ENCODE measurements around the gene SURF2.

SURF2 gene

GRCh38 chr9:133335924-133336811 lies 20.2 kb upstream of the SURF2 start, which contains the start of gene SURF6:
SURF6 (minus strand) TSS chr9:133336188; CDS start chr9:133336132, 56 bp downstream.
- peak; percentile 62 for DNase-seq (ENCODE audit: low read depth)

DNA sequence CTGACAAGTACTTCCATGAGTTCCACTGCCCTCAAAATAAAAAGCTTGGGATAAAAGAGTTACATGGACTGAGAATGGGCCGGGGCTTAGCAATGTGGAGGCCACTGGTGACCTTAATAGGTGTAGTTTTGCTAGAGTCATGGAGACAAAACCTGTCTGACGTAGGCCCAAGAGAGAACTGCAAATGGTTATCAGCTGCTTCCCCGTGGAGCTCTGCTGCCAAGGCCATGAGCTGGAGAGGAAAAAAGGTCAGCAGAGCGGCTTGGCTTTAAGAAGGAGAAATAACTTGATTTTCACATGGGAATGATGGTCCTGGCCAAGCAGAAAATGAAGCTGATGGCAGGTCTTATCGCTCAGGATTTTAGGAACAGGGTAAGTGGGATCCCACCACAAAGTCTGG lies 16.7 kb upstream of the SURF2 start:
- no peak for DNase-seq (ENCODE audit: low read depth)

DNA sequence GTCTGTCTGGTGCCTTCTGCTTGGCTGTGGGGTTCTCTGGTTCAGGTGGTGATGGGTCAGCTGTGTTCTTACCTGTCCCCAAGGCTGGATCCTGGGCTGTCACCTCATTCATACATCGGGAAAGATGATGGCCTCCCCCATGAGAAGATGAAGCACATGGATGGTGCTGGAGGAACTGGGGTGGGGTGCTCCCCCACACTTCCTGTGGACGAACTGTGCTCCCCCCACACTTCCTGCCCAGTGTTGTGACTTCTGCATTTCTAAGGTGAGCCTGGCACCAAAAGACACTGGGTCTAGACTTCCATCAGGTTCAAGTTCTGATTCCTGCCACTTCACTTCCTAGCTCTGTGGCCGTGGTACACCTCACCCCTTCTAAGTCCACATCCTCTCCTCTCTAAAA lies 16.1 kb upstream of the SURF2 start:
- DNase-seq (ENCODE audit: low read depth): no peak

DNA sequence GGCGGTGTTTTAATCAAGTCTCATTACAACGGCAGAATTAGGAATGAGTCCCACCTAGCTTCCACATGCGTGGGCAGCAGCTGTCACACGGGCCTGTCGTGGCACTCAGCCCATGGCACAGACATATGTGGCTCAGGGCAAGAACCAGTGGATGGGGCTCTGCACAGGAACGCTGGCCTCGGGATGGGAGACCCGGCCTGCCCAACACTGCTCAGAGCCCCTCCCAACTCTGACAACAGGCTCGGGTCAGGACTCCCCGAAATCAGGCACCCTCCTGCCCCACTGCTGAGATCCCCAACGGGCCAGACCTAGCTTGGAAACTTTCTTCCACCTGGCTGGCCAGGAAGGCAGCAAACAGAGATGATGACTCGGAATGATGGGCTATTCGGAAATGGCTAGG lies 15.4 kb upstream of the SURF2 start:
- DNase-seq (ENCODE audit: low read depth): no peak

DNA sequence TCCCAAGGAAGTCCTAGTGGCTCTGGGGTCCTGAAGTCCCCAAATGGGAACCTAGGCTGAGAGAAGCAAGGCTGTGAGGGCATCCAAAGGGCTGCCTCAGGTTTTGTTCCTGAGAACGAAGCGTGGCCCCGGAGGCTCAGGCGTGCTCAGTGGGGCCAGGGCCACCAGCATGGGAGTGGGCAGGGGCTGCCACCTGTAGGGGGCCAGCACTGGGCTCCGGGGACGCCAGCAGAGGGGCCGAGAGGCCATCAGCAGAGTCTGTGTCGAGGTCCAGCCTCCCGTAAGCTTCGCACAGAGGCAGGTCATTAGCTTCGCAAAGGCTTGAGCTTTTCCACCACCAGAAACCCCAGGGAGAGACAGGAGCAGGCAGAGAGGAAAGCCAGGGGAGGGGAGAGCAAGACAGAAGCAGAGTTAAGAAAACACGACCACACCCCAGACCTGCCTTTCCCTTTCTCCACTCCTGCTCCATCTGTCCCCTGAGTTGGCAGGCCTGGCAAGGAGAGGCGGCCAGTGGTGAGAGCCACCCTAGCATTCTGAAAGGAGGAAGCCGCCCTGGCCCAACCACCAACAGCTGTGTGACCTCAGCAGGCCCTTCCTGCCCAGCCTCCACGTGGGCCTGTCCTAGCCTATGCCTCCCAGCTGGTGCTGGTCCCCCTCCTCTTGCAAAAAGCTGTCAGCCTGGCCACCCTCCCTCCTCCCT lies 14.8 kb upstream of the SURF2 start:
- DNase-seq (ENCODE audit: low read depth): no peak

GRCh38 chr9:133342069-133342406 lies 14.3 kb upstream of the SURF2 start:
- no peak for DNase-seq (ENCODE audit: low read depth)

DNA sequence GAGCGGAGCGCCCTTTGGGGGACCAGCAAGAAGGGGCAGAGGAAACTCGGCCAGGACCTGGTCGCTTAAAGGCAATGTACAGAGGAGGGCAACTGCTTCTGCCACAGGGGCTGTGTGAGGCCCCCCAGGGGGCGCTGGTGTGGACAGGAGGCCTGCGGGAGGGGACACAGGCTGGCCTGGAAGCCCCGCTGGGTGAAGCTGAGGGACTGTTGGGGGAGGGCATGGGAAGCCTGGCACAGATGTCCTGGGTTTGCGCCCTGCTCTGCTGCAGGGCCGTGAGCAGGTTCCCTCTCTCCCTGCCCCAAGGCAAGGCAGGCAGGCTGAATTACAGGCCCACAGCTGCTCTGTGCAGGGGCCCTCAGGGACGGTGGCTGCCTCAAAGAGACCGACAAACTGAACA lies 13.8 kb upstream of the SURF2 start:
- DNase-seq (ENCODE audit: low read depth): no peak

GRCh38 chr9:133344071-133344470 lies 12.3 kb upstream of the SURF2 start:
- no peak for DNase-seq (ENCODE audit: low read depth)

DNA sequence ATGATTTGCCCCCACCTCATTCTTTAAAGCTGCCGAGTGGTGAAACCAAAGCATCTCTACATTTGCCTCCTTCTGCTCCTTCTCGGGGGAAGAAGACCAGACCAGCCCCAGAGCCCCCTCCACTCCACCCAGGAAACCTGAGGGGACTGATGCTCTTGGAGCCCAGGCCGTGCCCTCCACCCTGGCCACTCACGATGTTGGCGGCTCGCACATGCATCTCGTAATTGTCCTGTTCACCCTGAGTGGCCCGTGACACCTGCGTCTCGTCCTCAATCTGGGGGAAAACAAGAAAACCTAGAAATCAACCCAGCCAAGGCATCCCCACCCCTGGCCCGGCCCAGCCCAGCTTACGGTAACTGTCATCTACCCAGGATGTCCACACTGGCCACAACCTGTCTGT lies 11.4 kb upstream of the SURF2 start:
- no peak for DNase-seq (ENCODE audit: low read depth)

- DNase-seq (ENCODE audit: low read depth): no peak
Observed at GRCh38 chr9:133345596-133345995, 10.8 kb upstream of the SURF2 start.

DNA sequence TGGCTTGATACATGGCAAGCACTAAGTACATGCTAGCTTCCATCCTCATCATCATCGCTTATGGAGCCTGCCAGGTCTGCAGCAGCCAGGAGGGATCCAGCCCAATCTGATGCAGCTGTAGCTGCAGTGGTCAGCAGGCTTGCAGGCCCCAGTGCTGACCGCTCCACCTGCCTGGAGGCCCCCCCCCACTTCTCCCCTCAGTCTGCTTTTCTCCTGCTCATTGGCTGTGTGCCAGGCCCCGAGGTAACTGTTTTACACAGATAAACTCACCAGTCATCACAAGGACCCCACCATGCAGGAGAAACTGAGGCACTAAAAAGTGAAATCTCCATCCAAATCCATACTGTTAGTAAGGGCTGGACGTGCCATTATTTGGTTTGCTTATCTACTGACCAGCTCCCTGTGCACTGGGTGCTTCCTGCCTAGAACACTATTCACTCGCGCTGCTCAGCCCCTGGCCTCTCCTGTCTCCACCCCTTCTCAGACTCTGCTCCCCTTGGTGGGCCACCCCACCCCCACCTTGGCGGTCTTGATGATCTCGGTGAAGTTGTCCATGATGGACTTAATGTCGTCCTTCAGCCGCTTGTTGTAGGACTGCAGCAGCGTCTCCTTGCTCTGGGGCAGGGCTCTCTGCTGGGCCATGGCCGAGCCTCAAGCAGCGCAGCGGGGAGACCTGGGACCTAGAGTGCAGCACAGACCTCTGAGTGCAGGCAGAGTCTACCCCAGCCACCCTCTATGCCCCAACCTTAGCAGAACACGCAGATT lies 10.1 kb upstream of the SURF2 start:
- DNase-seq (ENCODE audit: low read depth): no peak

- no peak for DNase-seq (ENCODE audit: low read depth)
Observed at GRCh38 chr9:133347515-133347984, 8.8 kb upstream of the SURF2 start.

DNA sequence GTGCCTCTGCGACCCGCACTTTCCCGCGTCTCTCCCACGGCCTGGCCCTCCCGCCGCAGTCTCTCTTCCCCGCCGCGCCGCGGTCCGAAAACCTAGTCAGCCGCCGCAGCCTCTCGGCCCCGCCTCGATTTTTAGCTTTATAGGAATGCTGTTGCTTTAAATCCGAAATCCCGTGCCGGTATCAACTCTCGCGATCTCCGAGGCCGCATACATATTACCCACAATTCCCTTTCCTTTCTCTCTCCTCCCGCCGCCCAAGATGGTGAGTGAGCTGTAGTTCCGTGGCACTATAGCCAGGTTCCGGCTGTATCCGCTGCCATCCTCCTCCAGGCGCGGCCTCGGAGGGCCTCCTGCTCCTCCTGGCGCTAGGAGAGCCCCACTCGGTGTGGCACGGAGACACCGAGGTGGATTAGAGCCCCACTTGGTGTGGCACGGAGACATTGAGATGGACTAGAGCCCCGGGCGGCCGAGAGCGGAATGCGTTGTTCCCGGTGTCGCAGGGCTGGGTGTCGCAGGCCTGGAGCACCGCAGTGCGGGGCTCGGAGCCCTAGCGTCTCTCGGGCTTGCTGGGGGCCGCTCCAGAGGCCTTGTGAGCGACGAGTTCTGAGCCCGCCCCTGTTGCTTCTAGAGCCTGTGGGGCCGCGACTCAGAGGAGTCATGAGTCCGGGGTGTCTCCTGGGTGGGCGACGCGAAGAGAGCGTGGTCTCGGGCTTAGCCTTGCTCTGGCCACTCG lies 8.2 kb upstream of the SURF2 start, which contains the start of the genes MED22 and RPL7A:
TSS of gene MED22 (minus strand) at position 147 of the 733 bp plus-strand sequence. CDS start 1,469 bp downstream, outside the sequence.
TSS of gene RPL7A (plus strand) at position 234 of the 733 bp plus-strand sequence. CDS start at position 260, 26 bp downstream.
- peak; percentile 91 for DNase-seq (ENCODE audit: low read depth)

DNA sequence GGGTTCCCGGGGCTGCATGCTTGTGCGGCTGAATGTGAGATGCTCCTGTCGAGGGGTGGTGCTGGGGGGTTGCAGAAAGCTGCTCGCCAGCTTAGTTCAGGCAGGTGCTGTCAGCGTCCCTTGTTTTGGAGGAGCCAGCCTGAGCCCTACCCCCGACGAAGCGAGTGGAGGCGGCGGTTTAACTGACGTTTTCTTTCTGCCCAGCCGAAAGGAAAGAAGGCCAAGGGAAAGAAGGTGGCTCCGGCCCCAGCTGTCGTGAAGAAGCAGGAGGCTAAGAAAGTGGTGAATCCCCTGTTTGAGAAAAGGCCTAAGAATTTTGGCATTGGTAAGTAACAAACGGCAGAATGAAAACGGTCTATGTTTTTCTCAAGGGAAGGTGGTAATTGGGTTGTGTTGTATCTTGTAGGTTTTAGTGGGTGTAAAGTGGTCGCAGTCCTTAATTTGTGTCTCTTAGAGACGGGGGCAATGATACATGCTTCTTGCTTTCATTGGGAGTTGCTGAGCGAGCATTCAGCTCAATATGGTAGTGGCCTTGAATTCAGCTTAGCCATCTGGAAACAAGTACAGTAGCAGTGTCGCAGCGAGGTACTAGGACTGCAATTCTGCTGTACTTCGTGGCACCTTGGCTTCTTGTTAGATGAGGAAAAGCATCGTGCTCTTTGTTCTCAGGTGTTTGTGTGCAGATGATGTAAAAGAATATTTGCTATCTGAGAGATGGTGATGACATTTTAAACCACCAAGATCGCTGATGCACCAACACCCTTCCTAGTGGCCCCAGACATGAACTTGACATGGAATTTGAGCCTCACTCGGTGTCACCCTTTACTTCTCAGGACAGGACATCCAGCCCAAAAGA lies 7.4 kb upstream of the SURF2 start:
- DNase-seq (ENCODE audit: low read depth): no peak

DNA sequence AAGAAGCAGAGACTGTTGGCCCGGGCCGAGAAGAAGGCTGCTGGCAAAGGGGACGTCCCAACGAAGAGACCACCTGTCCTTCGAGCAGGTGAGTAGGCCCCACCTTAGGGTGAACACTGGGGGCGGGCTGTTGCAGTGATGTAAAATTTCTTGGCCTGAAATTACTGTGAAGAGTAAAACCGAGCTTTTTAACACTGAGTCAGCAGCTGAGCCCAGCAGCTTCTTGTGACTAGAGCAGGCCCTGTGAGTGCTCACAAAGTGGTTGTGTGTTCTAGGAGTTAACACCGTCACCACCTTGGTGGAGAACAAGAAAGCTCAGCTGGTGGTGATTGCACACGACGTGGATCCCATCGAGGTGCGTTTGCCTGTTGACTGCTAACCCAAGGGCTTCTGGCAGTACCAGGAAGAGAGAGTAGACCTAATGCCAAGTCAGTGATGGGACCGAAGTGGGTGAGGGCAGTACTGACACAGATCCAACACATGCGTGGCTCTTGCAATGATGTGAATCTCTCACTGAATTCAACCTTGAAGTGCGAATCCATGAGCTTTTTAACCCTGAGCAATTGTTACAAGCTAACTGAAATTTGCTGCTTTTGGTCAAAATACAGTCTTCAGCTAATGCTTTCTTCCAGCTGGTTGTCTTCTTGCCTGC lies 6.3 kb upstream of the SURF2 start:
- no peak for DNase-seq (ENCODE audit: low read depth)

DNA sequence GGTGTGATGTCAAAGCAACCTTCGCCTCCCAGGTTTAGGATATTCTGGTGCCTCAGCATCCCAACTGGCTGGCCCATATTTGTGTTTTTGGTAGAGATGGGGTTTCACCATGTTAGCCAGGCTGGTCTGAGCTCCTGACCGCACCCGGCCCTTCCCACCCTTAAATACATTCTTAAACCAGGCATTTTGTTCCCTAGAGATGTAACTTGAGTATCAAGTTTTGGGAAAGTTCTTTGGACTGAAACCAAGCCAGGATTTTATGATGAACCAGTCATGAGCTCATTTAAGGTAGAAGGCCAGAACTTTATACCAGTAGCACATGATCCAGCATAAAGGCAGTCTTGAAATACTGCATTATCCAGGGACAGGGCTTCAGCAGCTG lies 4.8 kb upstream of the SURF2 start:
- peak; percentile 31 for DNase-seq (ENCODE audit: low read depth)

DNA sequence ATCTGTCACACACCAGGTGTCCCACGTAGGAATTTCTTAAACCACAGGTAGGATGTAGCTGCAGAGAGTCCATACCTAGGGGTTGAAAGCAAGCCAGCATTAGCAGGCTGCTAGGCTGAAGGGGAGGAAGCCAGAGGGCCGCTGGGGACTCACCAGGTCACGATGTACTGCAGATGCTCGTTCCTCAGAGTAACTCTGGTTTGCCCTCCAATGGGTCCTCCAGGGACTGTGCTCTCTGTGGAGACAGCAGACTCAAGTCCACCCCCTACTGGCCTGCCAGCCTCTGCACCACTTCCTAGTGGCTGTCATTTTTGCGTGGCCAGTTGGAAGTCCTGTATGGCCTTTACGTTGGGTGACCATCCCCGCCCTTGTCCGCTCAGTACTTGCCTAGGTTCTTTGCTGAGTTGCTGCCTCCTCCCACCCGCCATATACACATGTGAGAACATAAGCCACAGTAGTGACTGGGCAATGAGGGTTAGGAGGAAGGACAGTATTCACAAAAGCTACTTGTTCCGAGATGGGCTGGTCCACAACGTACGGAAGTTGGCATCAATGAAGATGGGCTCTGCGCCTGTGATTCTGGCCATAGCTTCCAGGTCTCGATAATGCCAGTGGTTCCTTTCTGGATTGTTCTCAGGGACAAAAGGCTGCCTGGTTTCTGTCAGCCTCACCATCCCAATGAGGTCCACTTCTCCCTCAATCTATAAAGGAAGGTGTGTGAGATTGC lies 4.3 kb upstream of the SURF2 start:
- DNase-seq (ENCODE audit: low read depth): peak; percentile 39

- DNase-seq (ENCODE audit: low read depth): no peak
Observed at GRCh38 chr9:133352635-133353340, 3.6 kb upstream of the SURF2 start.

DNA sequence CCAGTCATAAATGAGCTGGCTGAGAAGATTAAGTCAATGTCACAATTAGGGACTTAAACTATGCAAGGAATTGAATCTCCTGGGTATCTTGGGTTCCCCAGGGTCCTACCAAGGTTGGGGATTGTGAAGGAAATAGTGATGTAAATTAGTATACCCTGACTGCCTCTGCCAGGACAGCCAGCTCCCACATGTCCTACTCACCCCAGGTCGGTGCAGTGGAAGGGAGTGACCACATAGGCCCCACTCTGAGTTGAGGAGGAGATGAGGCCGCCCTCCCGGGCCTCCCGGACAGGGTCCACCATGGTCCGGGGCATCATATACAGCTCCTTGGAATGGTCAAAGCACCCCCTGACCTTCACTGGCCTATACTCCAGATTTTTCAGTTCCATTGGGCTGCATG lies 2.8 kb upstream of the SURF2 start:
- DNase-seq (ENCODE audit: low read depth): no peak

Measured in fibroblast of the conjunctiva (primary cell).